Cardiac ventricle fibroblast (primary cell): ENCODE results near the gene PHIP. TPM values are rescaled to one million over a fixed set of nuclear protein-coding genes. Genes with fewer than 3 reads are reported as not detected.

ENCODE experiments used
- total RNA-seq: library from RNA; depleted of rRNA; stranded (reverse); fragments of >200 nt; gene quantifications from 2 replicates; pipeline ENCODE4 v1.2.3, GENCODE V29; 2015

The PHIP gene
- total RNA-seq: 13.1 and 13.9 TPM in 2 replicates

DNA sequence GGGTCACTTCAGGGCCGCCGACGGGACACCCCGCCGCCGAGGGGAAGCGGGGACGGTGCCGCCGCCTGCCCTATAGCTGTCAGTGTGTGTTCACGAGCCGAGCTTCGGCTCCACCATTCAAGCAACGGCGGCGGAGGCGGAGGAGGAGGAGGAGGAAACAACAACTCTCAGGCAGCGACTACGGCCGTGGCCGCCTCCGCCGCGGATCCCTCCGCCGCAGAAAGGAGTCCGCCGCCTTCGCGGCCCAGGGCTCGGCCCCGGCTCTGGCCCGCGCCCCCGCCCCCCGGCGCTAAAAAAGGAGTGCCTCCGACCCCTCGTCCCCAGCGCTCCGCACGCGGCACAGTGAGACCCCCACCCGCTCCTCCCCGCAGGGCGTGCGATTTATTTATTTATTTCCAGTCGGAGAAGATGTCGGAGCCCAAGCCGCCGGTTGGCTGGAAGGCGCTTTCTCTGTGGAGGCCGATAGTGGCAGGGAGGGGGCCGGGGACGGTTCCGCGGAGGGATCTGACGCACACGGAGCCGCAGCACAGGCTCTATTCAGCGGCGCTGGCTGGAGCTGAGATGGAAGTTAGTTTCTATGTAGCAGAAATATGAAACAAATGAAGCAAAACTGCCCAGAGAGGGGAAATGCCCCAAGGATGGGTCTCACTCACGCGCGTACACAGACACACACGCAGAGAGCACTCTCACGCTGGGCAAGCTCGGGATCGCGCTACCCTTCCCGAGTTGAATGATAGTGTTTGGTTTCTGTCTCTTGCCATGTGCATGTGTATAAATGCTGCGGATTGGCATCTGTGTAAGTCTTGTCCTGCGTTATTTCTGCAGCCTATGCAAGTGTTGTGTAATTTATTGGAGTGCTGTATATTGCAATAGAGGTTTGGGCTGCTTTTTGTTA lies at the start of gene PHIP:
Gene PHIP (minus strand): TSS at position 180 of the 895 bp plus-strand sequence. CDS start 186 bp downstream, outside the sequence.

Other genes starting within 250 kb of the PHIP start
- gene IRAK1BP1, start 210.7 kb downstream of the PHIP start, total RNA-seq: 2.2 and 3.2 TPM in 2 replicates
- gene HMGN3, start 156.4 kb upstream of the PHIP start, total RNA-seq: 39.4 and 68.7 TPM in 2 replicates